Esophagus muscularis mucosa (tissue), 4 donors: ENCODE results near the gene CCDC141.

Source experiments
- CTCF ChIP-seq, 3 experiments: fragments of 200-600 bp in 2 of 3; fragments of 450-650 bp in 1 of 3; sonication (generic) in 2 of 3; IDR thresholded peaks; one replicate each; pipeline ENCODE4 v1.5.1; 2017 to 2019; ENCODE audit warnings: antibody characterized with exemption in 3 of 3, mild to moderate bottlenecking in 2 of 3, moderate library complexity in 1 of 3
- EP300 ChIP-seq: sonication (generic); formaldehyde crosslinking; IDR thresholded peaks from one replicate; pipeline ENCODE4 v1.6.1; 2017; ENCODE audit warnings: antibody characterized with exemption
- POLR2A ChIP-seq: fragments of 450-650 bp; IDR thresholded peaks from one replicate; pipeline ENCODE4 v1.6.1; 2017; ENCODE audit warnings: antibody characterized with exemption, moderate library complexity, mild to moderate bottlenecking, low read depth
- POLR2AphosphoS5 ChIP-seq, 2 donors: sonication (generic); formaldehyde crosslinking; IDR thresholded peaks; one replicate each; pipeline ENCODE4 v1.6.1; 2017; ENCODE audit warnings: antibody characterized with exemption in 2 of 2

GRCh38 chr2:179050755-179051154, 818 bp upstream of the CCDC141 start:
- TF ChIP-seq POLR2AphosphoS5 (IDR thresholded peaks at IDR 0.05): no peak
- no peak for TF ChIP-seq CTCF (IDR thresholded peaks at IDR 0.05)
- no peak for TF ChIP-seq EP300
- no peak for TF ChIP-seq POLR2A
